ENCODE measurements around the gene SELENON.

The SELENON gene

DNA sequence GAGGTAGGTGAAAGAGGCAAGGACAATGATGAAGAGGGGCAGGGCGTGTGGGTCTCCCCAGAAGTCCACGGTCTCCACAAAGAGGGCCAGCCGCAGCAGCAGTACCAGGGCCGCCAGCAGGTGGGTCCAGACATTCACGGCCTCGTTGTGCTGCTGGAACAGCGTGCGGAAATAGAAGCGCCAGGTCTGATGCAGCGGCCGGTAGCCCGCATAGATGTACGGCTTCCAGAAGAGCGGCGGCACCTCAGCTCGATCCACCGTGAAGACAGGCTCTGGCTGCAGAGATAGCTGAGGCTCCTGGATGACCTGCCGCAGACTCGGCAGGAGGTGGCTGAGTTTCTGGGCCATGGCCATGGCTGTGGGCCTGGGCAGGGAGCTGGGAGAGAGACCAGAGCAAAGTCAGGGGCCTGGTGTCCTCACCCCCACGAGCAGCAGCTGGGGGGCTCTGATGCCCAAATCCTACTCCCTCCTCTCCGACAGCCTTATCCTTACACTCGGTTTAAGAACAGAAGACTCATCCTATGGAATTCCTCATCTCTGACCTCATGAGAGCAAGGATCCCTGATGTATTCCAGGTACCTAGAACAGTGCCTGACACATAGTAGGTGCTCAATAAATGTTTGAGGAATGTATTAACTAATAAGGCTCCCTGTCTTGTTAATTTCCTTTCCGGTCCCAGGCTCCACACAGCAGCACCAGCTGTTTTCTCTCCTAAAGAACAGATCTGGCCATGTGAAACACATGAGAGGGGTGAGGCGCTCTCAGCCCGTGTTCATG lies 63.7 kb downstream of the SELENON start:
- Histone ChIP-seq H3K9me3 (ENCODE audit: control insufficient read depth, low read length) (no peaks in the 10 kb centered on the region), H3K36me3 (ENCODE audit: control insufficient read depth, insufficient read depth, low read length) (no peaks in the 10 kb centered on the region), H3K27ac (ENCODE audit: insufficient read depth, low read length, poor library complexity, severe bottlenecking) (no peak overlapping the region), H3K27me3 (replicated peaks; ENCODE audit: control insufficient read depth, insufficient read depth, low read length, poor library complexity, severe bottlenecking) (no peaks in the 10 kb centered on the region), H3K4me3 (ENCODE audit: insufficient read depth, low read depth, low read length, poor library complexity, severe bottlenecking) (no peak overlapping the region), H3K4me1 (ENCODE audit: control insufficient read depth, insufficient read depth, low read length, poor library complexity, severe bottlenecking) (peaks cover 5% of the 10 kb centered on the region)
- DNase-seq, result no peak

- Histone ChIP-seq H3K27ac (ENCODE audit: insufficient read depth, low read length, poor library complexity, severe bottlenecking) (no peak overlapping the region), H3K27me3 (replicated peaks; ENCODE audit: control insufficient read depth, insufficient read depth, low read length, poor library complexity, severe bottlenecking) (no peaks in the 10 kb centered on the region), H3K36me3 (ENCODE audit: control insufficient read depth, insufficient read depth, low read length) (no peaks in the 10 kb centered on the region), H3K9me3 (ENCODE audit: control insufficient read depth, low read length) (no peaks in the 10 kb centered on the region), H3K4me1 (ENCODE audit: control insufficient read depth, insufficient read depth, low read length, poor library complexity, severe bottlenecking) (no peaks in the 10 kb centered on the region), H3K4me3 (ENCODE audit: insufficient read depth, low read depth, low read length, poor library complexity, severe bottlenecking) (no peak overlapping the region)
- DNase-seq, result no peak
Observed at GRCh38 chr1:25864434-25864833, 64.4 kb downstream of the SELENON start.

GRCh38 chr1:25866288-25866687 lies 66.3 kb downstream of the SELENON start:
- H3K36me3 ChIP-seq (ENCODE audit: control insufficient read depth, insufficient read depth, low read length), result no peaks in the 10 kb centered on the region
- H3K9me3 ChIP-seq (ENCODE audit: control insufficient read depth, low read length), result no peaks in the 10 kb centered on the region
- no peak overlapping the region for H3K4me3 ChIP-seq (ENCODE audit: insufficient read depth, low read depth, low read length, poor library complexity, severe bottlenecking)
- H3K27me3 ChIP-seq (replicated peaks; ENCODE audit: control insufficient read depth, insufficient read depth, low read length, poor library complexity, severe bottlenecking), result no peaks in the 10 kb centered on the region
- no peak for DNase-seq
- no peaks in the 10 kb centered on the region for H3K4me1 ChIP-seq (ENCODE audit: control insufficient read depth, insufficient read depth, low read length, poor library complexity, severe bottlenecking)
- H3K27ac ChIP-seq (ENCODE audit: insufficient read depth, low read length, poor library complexity, severe bottlenecking), result no peak overlapping the region

DNA sequence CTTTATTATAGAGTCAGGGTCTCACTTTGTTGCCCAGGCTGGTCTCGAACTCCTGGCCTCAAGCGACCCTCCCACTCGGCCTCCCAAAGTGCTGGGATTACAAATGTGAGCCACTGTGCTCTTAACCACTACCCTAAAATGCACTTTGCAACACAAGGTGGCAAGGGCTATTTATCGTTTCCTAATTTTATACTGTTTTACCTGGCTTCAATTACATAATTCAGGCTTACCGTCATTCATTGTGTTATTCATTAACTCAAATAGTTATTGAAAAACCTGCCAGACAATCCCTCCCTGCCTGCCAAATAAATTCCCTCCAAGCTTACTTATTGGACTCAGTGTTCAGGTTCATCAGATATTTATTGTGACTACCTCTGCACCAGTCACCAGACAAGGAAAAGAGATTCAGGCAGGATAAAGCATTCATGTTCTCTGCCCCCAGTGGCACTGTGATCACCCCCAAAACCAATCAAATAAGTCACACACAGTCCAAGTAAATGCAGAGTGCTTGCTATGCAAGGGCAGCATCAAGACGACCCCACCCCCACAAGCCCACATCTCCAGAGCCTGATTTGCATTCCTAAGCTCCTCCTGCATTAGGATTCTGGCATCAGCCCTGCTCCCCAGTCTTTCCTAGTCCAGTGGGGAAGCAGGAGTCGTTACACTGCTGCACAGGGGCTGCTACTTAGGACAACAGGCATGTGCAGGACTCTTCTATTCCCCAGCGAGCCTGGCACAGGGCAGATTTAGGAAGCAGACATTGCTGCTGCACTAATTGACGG lies 67.4 kb downstream of the SELENON start:
- H3K9me3 ChIP-seq (ENCODE audit: control insufficient read depth, low read length), result no peaks in the 10 kb centered on the region
- H3K27ac ChIP-seq (ENCODE audit: insufficient read depth, low read length, poor library complexity, severe bottlenecking), result no peak overlapping the region
- DNase-seq, result no peak
- no peaks in the 10 kb centered on the region for H3K4me1 ChIP-seq (ENCODE audit: control insufficient read depth, insufficient read depth, low read length, poor library complexity, severe bottlenecking)
- H3K27me3 ChIP-seq (replicated peaks; ENCODE audit: control insufficient read depth, insufficient read depth, low read length, poor library complexity, severe bottlenecking), result no peaks in the 10 kb centered on the region
- H3K4me3 ChIP-seq (ENCODE audit: insufficient read depth, low read depth, low read length, poor library complexity, severe bottlenecking), result no peak overlapping the region
- no peaks in the 10 kb centered on the region for H3K36me3 ChIP-seq (ENCODE audit: control insufficient read depth, insufficient read depth, low read length)
